ENCODE data around the gene AKR1E2.

AKR1E2 gene

GRCh38 chr10:4825868-4826791 lies at the start of gene AKR1E2:
Gene AKR1E2 (plus strand): TSS chr10:4826207. CDS start chr10:4826325, 118 bp downstream.
- no peaks in the 10 kb centered on the region; the same call in 1 of the 2 replicates for H3K4me1 ChIP-seq (ENCODE audit: control insufficient read depth, insufficient read depth, low read length)
- H3K27ac ChIP-seq (ENCODE audit: low read length), result no peak within 1 kb of the TSS
- H3K27me3 ChIP-seq (ENCODE audit: control insufficient read depth, insufficient read depth, low read length), result no peaks in the 10 kb centered on the region
- H3K4me3 ChIP-seq (ENCODE audit: low read length), result peak within 1 kb of the TSS; percentile 43; the same call in 1 of the 2 replicates
- no peaks in the 10 kb centered on the region for H3K9me3 ChIP-seq (ENCODE audit: control insufficient read depth, insufficient read depth, low read length)
- H3K36me3 ChIP-seq (ENCODE audit: control insufficient read depth, insufficient read depth, low read length), result no peaks in the 10 kb centered on the region; the same call in 1 of the 2 replicates
- no CpG with 5 or more reads among the region's 87 CpGs for WGBS (ENCODE audit: insufficient coverage, insufficient read length)
- DNase-seq (ENCODE audit: low read depth, low spot score), result peak; percentile 58

GRCh38 chr10:4776234-4776638 lies 49.8 kb upstream of the AKR1E2 start:
- Histone ChIP-seq H3K27ac (ENCODE audit: low read length) (no peak overlapping the region), H3K9me3 (ENCODE audit: control insufficient read depth, insufficient read depth, low read length) (no peaks in the 10 kb centered on the region), H3K4me3 (ENCODE audit: low read length) (no peak overlapping the region), H3K4me1 (ENCODE audit: control insufficient read depth, insufficient read depth, low read length) (no peaks in the 10 kb centered on the region), H3K27me3 (ENCODE audit: control insufficient read depth, insufficient read depth, low read length) (no peaks in the 10 kb centered on the region), H3K36me3 (ENCODE audit: control insufficient read depth, insufficient read depth, low read length) (no peaks in the 10 kb centered on the region)
- DNase-seq (ENCODE audit: low read depth, low spot score), result no peak
- WGBS (ENCODE audit: insufficient coverage, insufficient read length), result no CpG with 5 or more reads among the region's 2 CpGs

DNA sequence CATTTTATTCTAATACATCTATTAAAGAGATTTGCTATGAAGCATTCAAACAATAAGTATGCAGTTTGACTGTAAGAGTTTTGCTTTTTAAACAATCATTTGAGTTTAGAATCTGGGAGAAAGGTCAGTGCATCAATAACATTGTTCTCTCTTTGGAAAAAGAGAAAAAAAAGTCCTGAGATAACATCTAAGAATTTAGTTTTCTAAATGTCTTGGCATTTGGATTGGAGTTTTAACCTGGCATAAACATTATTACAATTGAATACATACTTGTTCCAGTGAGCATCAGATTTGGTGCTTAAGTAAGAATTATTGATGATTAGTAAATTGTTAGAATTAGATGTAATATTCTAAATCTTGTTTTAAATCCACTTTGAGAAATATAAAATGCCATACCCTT lies 47.2 kb upstream of the AKR1E2 start:
- Histone ChIP-seq H3K9me3 (ENCODE audit: control insufficient read depth, insufficient read depth, low read length) (no peaks in the 10 kb centered on the region), H3K4me3 (ENCODE audit: low read length) (no peak overlapping the region), H3K27me3 (ENCODE audit: control insufficient read depth, insufficient read depth, low read length) (no peaks in the 10 kb centered on the region), H3K27ac (ENCODE audit: low read length) (no peak overlapping the region), H3K36me3 (ENCODE audit: control insufficient read depth, insufficient read depth, low read length) (no peaks in the 10 kb centered on the region), H3K4me1 (ENCODE audit: control insufficient read depth, insufficient read depth, low read length) (no peaks in the 10 kb centered on the region)
- DNase-seq (ENCODE audit: low read depth, low spot score), result no peak

DNA sequence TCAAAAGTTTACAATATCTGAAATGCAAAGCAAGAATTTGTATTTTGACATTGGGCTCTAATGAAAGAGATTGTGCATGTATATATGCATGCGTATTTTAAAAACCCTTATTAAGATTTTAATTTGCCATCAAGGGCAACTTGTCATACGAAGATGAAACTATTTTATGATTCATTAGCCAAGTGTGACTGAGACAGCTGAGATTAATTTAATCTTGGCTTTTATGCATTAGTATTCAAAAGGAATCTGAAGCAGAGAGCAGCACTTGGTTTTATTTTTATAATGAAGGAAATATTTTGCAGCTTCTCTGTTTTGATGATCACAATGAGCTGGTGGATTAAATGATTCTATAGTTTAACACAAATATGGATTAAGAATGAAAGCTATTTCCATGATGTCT lies 45.9 kb upstream of the AKR1E2 start:
- Histone ChIP-seq H3K27ac (ENCODE audit: low read length) (no peak overlapping the region), H3K36me3 (ENCODE audit: control insufficient read depth, insufficient read depth, low read length) (no peaks in the 10 kb centered on the region), H3K4me1 (ENCODE audit: control insufficient read depth, insufficient read depth, low read length) (no peaks in the 10 kb centered on the region), H3K4me3 (ENCODE audit: low read length) (no peak overlapping the region), H3K27me3 (ENCODE audit: control insufficient read depth, insufficient read depth, low read length) (no peaks in the 10 kb centered on the region), H3K9me3 (ENCODE audit: control insufficient read depth, insufficient read depth, low read length) (no peaks in the 10 kb centered on the region)
- DNase-seq (ENCODE audit: low read depth, low spot score), result no peak
- WGBS (ENCODE audit: insufficient coverage, insufficient read length), result no CpG with 5 or more reads among the region's 2 CpGs

DNA sequence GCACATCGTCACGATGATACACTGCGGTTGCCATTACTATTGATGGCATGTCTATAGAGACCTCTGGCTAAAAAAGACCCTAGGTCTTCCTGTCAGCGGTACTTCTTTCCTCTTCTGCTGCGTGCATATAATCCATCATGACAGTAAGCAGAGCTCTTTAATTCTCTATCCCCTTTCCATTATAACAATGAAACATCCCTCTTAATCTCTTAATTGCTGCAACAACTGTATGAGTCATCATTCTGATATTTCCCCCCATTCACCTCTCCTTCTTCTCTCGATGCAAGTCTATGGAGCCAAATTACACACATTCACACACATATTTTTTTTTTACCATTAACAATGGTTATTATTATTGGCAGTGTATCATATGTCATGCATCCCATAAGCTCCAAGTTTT lies 45.2 kb upstream of the AKR1E2 start:
- DNase-seq (ENCODE audit: low read depth, low spot score), result no peak

GRCh38 chr10:4781955-4782354 lies 44.1 kb upstream of the AKR1E2 start:
- Histone ChIP-seq H3K27me3 (ENCODE audit: control insufficient read depth, insufficient read depth, low read length) (no peaks in the 10 kb centered on the region), H3K36me3 (ENCODE audit: control insufficient read depth, insufficient read depth, low read length) (no peaks in the 10 kb centered on the region), H3K27ac (ENCODE audit: low read length) (no peak overlapping the region), H3K9me3 (ENCODE audit: control insufficient read depth, insufficient read depth, low read length) (no peaks in the 10 kb centered on the region), H3K4me3 (ENCODE audit: low read length) (no peak overlapping the region), H3K4me1 (ENCODE audit: control insufficient read depth, insufficient read depth, low read length) (no peaks in the 10 kb centered on the region)
- WGBS (ENCODE audit: insufficient coverage, insufficient read length), result no CpG with 5 or more reads among the region's 3 CpGs
- no peak for DNase-seq (ENCODE audit: low read depth, low spot score)

More for the DNA sequence above, 45.2 kb upstream of the AKR1E2 start:
- Histone ChIP-seq H3K9me3 (ENCODE audit: control insufficient read depth, insufficient read depth, low read length) (no peaks in the 10 kb centered on the region), H3K4me1 (ENCODE audit: control insufficient read depth, insufficient read depth, low read length) (no peaks in the 10 kb centered on the region), H3K4me3 (ENCODE audit: low read length) (no peak overlapping the region), H3K36me3 (ENCODE audit: control insufficient read depth, insufficient read depth, low read length) (no peaks in the 10 kb centered on the region), H3K27me3 (ENCODE audit: control insufficient read depth, insufficient read depth, low read length) (no peaks in the 10 kb centered on the region), H3K27ac (ENCODE audit: low read length) (no peak overlapping the region)
- WGBS (ENCODE audit: insufficient coverage, insufficient read length), result 100% methylated on average over 1 of the region's 6 CpGs

DNA sequence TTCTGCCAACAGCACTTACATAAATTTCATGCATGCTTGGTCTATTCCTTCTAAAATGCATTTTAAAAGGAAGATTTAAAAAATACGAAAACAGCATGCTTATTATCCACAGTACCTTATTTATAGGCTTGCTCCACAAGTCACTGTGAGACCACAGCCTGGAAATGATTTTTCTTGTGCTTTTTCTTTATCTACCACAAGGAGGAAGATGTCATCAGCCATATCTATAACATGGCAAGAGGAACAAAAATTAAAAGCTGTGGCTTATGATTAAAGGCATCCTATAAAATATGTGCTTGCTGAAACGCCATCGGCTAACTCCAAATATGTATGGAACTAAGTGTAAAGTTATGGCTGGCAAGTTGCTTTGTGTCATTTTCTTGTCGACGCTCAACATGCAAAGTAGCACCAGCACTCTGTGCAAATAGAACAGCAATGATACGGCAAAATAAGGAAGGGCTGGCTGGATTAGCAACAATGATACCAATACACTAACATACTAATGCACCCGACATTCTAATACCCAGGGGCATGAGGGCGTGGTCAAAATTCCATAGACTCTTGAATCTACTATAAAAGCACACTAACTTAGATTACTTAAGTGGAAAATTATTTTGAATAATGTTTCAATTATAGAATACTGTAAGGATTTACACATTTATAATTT lies 41.2 kb upstream of the AKR1E2 start:
- H3K4me1 ChIP-seq (ENCODE audit: control insufficient read depth, insufficient read depth, low read length), result no peaks in the 10 kb centered on the region
- H3K27me3 ChIP-seq (ENCODE audit: control insufficient read depth, insufficient read depth, low read length), result no peaks in the 10 kb centered on the region
- H3K9me3 ChIP-seq (ENCODE audit: control insufficient read depth, insufficient read depth, low read length), result no peaks in the 10 kb centered on the region
- WGBS (ENCODE audit: insufficient coverage, insufficient read length), result no CpG with 5 or more reads among the region's 8 CpGs
- no peak overlapping the region for H3K4me3 ChIP-seq (ENCODE audit: low read length)
- H3K36me3 ChIP-seq (ENCODE audit: control insufficient read depth, insufficient read depth, low read length), result no peaks in the 10 kb centered on the region
- no peak overlapping the region for H3K27ac ChIP-seq (ENCODE audit: low read length)
- no peak for DNase-seq (ENCODE audit: low read depth, low spot score)

DNA sequence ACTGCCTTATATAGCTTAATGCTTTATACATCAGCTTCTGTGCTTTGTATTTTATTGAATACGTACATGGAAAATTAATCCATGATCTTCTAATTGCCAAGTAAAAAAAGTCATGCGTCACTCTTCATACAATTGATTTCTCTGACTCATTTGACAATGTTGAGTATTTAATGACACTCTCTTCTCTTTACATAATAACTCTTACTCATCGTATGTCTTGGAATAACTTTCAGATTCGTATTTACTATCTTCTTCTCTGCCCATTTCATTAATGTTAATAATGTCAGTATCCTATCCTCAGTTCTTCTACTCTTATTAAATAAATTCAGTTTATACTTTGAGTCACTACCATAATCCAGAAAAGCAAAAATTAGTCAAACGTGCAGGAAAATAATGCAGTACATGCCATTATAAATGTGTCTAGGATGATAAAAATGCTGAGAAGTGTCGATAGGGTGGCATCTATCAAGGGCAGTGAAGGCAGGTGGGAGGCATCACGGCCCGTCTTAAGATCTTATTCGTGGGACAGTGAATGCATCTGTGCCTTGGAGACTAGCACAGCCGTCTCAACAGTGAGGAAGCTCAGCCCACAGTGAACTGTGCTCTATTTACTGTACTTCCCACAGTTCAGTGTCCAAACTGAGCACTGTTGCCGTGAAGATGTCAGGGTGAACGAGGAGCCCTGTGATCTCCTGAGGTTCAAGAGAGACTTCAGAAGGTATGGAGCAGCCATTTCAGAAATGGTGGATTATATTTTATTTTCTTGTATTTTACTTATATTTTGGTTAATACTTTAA lies 39.8 kb upstream of the AKR1E2 start:
- H3K27ac ChIP-seq (ENCODE audit: low read length), result no peak overlapping the region
- H3K4me1 ChIP-seq (ENCODE audit: control insufficient read depth, insufficient read depth, low read length), result no peaks in the 10 kb centered on the region
- no peak for DNase-seq (ENCODE audit: low read depth, low spot score)
- no peaks in the 10 kb centered on the region for H3K27me3 ChIP-seq (ENCODE audit: control insufficient read depth, insufficient read depth, low read length)
- no CpG with 5 or more reads among the region's 12 CpGs for WGBS (ENCODE audit: insufficient coverage, insufficient read length)
- H3K4me3 ChIP-seq (ENCODE audit: low read length), result no peak overlapping the region
- H3K9me3 ChIP-seq (ENCODE audit: control insufficient read depth, insufficient read depth, low read length), result no peaks in the 10 kb centered on the region
- H3K36me3 ChIP-seq (ENCODE audit: control insufficient read depth, insufficient read depth, low read length), result no peaks in the 10 kb centered on the region

- no peaks in the 10 kb centered on the region for H3K9me3 ChIP-seq (ENCODE audit: control insufficient read depth, insufficient read depth, low read length)
- no peaks in the 10 kb centered on the region for H3K36me3 ChIP-seq (ENCODE audit: control insufficient read depth, insufficient read depth, low read length)
- H3K4me3 ChIP-seq (ENCODE audit: low read length), result no peak overlapping the region
- DNase-seq (ENCODE audit: low read depth, low spot score), result no peak
- no peak overlapping the region for H3K27ac ChIP-seq (ENCODE audit: low read length)
- no peaks in the 10 kb centered on the region for H3K27me3 ChIP-seq (ENCODE audit: control insufficient read depth, insufficient read depth, low read length)
- WGBS (ENCODE audit: insufficient coverage, insufficient read length), result no CpG with 5 or more reads among the region's 3 CpGs
- H3K4me1 ChIP-seq (ENCODE audit: control insufficient read depth, insufficient read depth, low read length), result no peaks in the 10 kb centered on the region
These were observed 36.0 kb upstream of the AKR1E2 start for GRCh38 chr10:4790045-4790444.

DNA sequence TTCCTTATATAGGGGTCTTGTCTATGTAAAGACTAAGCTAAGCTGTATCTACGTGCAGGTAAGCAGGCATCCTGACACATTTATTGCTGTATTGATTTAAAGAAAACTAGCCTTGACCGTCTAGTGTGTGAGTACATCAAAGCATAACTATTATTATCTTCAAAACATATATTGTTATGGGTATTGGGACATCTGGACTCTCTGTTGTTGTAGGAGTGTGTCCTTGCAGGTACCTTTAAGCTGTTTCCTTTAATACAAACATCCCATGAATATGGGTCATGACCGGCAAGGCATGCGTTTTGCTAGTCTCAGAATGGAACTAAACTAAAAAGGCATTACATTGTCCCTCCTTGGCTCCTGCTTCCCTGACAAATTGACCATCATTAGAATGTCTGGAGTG lies 35.1 kb upstream of the AKR1E2 start:
- H3K4me3 ChIP-seq (ENCODE audit: low read length), result no peak overlapping the region
- no peak for DNase-seq (ENCODE audit: low read depth, low spot score)
- H3K27ac ChIP-seq (ENCODE audit: low read length), result no peak overlapping the region
- H3K4me1 ChIP-seq (ENCODE audit: control insufficient read depth, insufficient read depth, low read length), result no peaks in the 10 kb centered on the region
- no peaks in the 10 kb centered on the region for H3K36me3 ChIP-seq (ENCODE audit: control insufficient read depth, insufficient read depth, low read length)
- no CpG with 5 or more reads among the region's 4 CpGs for WGBS (ENCODE audit: insufficient coverage, insufficient read length)
- no peaks in the 10 kb centered on the region for H3K9me3 ChIP-seq (ENCODE audit: control insufficient read depth, insufficient read depth, low read length)
- H3K27me3 ChIP-seq (ENCODE audit: control insufficient read depth, insufficient read depth, low read length), result no peaks in the 10 kb centered on the region

Measured in iPS DF 6.9 (cell line).